Right ventricle myocardium inferior (tissue), 1 donor: Measurements from ENCODE around the gene HSFX3. TPM values are rescaled to one million over a fixed set of nuclear protein-coding genes. Genes with fewer than 3 reads are reported as not detected.
"Not testable (repeated sequence)": the region's sequence is repeated elsewhere in the genome, so short reads cannot be mapped to it uniquely, and the experiment has no call there.

Experiments used
- ATAC-seq: fragments of 200-7000 bp; cut with Tn5 transposase; one replicate; pipeline ENCODE4 v1.9.1; 2020; ENCODE audit warnings: mild to moderate bottlenecking, moderate library complexity
- DNase-seq: peaks from one replicate; pipeline ENCODE4 v3.0.0; 2021; ENCODE audit errors: missing footprints
- intact Hi-C: fragments of 100-400 bp; cut with DNase I; formaldehyde crosslinking; loops from one replicate; pipeline ENCODE4 v1.11.0; 2022
- total RNA-seq: library from RNA; stranded (reverse); fragmentation: NEBNext Ultra II Directional; extraction: Animal tissue kit (Norgen Biotek cat#: 25700); gene quantifications from one replicate; pipeline ENCODE4 v1.2.1, GENCODE V29; 2021
- donor health status: DM: no; HTN: yes; CAD: no; lungs with severe emphysema.

The HSFX3 gene
- total RNA-seq, 1 donor from 2014 or later = not detected

- DNase-seq (peak; percentile 73), ATAC-seq (peak; percentile 55)
- intact Hi-C loops = not testable (repeated sequence)
Measured at GRCh38 chrX:149525389-149525788, 24.3 kb downstream of the HSFX3 start.

DNA sequence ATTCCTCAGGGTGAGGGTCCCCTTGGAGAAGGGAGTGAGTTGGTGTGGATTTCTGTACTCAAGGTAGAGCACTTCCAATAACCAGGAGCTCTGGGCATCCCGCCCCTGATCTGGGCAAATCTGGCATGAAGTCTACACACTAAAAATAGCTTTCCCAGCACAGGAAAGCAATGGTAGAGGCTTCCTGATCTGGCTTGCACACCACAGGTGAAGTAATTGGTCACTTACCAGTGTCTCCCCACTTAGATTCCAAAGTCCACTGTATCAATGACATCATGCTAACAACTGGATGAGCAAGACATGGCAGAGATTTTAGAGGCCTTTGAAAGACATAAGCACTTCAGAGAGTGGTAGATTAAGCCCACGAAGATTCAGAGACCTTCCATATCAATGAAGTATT lies 26.8 kb downstream of the HSFX3 start:
- intact Hi-C loops = no loop called here
- ATAC-seq = no peak
- no peak for DNase-seq

DNA sequence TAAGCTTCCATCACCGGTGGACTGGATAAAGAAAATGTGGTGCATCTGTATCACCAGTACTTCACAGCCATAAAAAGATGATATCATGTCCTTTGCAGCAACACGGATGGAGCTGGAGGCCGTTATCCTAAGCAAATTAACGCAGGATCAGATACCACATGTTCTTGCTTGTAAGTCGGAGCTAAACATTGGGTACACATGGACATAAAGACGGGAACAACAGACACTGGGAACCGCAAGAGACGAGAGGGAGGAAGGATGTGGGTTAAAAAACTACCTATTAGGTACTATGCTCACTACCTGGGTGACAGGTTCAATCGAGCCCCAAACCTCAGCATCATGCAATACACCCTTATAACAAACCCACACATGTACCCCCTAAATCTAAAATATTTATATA lies 28.3 kb downstream of the HSFX3 start:
- DNase-seq = no peak
- intact Hi-C loops = no loop called here
- no peak for ATAC-seq

- DNase-seq, intact Hi-C loops, ATAC-seq: not testable (repeated sequence)
Measured at GRCh38 chrX:149520636-149521277, 29.0 kb downstream of the HSFX3 start.

GRCh38 chrX:149518236-149518635 lies 31.5 kb downstream of the HSFX3 start:
- intact Hi-C loops = no loop called here
- ATAC-seq (no peak), DNase-seq (no peak)

GRCh38 chrX:149517308-149517707 lies 32.4 kb downstream of the HSFX3 start:
- no peak for ATAC-seq
- DNase-seq = no peak
- intact Hi-C loops = no loop called here

- DNase-seq (no peak), ATAC-seq (no peak)
- intact Hi-C loops = no loop called here
Measured at GRCh38 chrX:149516604-149517003, 33.1 kb downstream of the HSFX3 start.

DNA sequence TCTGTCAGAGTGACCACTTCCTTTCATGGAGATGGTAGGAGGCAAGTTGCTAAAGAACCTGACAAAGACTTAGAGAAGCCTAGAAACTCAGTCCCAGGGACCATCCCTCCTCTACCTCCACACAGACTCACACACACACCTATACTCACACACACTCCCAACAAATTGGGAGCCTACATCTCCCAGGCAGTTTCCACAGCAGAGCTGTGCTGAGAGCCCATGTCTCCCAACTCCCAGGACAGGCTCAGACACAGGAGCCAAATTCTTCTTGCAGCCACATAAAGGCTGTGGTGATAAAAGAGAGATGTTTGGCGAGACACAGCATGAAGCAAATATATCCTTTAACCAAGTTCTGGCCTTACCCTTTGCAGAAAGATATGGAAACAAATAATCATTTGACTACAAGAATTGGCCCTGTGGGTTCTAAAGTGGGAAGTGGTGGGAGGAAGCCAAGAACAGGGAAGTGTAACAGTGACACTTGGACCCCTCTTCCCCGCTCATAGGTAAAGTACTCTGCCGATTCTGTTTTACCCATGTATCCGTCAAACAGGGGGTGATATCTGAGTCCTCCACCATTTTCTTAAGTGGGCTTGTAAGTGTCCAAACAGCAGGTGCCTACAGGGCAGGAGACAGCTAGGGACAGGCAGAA lies 33.6 kb downstream of the HSFX3 start:
- intact Hi-C loops = no loop called here
- DNase-seq (no peak), ATAC-seq (no peak)

DNA sequence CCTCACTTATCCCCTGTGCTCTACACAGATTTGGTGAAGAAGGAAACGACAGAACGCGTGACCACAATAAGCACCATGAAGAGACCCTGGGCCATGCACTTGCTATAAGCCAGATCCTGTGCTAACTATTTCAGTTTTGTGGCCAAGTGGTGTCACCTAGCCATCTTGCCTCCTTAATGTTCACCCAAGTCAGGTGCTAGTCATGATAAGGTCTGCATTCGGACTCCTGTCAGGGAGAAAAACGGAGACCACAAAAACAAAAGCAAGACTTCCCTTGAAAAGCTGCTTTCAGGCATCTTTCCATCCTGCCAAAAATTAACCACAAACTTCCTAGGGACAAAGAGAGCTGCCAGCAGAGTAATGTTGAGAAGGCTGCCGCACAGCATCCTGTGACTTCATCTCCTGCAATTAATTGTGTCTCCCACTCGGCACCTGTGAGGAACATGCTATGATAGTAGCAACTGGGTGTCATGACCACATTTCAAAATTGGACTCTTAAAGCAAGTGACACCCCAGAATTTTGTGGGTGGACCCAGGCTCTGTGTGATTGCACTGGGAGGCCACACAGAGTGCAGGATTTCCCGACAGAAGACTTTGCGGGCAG lies 35.8 kb downstream of the HSFX3 start:
- intact Hi-C loops = no loop called here
- no peak for DNase-seq
- no peak for ATAC-seq

DNA sequence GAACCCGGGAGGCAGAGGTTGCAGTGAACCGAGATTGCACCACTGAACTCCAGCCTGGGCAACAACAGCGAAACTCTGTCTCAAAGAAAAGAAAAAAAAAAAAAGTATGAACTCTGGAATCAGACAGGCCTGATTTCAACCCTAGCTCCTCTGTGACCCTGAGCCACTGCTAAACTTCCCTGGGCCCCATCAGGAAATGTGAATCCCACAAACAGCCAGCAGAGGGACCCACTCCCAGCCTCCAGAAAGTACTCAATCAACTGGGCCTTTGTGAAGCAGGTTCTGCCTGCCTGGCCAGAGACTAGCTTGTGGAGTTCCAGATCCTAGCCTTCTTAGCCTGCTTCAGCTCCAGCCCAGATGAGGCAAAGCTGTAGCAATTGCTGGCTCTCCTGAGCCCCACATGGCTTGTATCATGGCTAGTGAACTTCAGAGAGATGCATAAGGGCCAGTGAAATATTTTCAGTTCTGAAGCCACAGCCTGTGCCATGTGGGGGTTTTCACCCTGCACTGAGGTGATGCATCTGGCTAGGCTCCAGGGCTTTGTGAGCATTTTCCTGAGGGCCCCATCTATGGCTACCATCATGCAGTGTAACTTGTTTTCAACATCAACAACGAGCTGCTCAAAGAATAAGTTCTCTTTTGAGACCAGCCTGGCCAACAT lies 37.4 kb downstream of the HSFX3 start:
- DNase-seq = peak; percentile 68
- intact Hi-C loops = no loop called here
- peak; percentile 52 for ATAC-seq

GRCh38 chrX:149511081-149511480 lies 38.6 kb downstream of the HSFX3 start:
- no peak for ATAC-seq
- DNase-seq = no peak
- intact Hi-C loops = no loop called here

- intact Hi-C loops = no loop called here
- no peak for ATAC-seq
- no peak for DNase-seq
Measured at GRCh38 chrX:149510386-149510785, 39.3 kb downstream of the HSFX3 start.

DNA sequence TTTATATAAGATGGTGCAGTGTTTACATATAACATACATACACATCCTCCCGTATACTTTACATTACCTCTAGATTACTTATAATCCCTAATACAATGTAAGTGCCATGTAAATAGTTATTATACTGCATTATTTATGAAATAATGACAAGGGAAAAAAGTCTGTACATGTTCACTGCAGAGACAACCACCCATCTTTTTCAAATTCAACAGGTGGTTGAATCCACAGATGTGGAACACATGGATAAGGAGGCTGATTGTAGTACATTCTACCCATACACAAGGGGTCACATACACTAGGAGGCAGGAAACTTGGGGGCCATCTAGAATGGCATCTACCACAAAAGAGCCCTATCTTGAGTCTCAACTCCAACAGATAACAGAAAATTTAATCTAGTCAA lies 41.3 kb downstream of the HSFX3 start:
- intact Hi-C loops = no loop called here
- no peak for ATAC-seq
- no peak for DNase-seq

DNA sequence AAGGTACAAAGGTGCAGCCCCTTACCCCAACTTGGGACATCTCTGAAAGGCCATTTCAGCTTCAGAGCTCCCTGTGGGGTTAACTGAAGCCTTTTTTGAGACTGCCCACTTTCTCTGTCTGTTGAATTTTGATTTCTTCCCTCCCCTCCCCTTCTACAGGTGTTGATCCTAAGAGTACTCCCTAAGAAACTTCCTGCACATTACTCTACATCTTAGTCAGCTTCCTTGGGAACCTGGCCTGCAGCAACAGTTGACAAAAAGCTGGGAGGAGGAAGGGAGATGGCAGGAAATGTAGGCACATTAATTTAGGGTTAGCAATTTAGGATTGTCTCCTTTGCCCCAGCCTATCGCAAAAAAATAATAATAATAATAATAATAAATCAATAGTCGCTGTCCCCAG lies 43.4 kb downstream of the HSFX3 start:
- no peak for DNase-seq
- ATAC-seq = no peak
- intact Hi-C loops = no loop called here

GRCh38 chrX:149505671-149506070 lies 44.1 kb downstream of the HSFX3 start:
- ATAC-seq (no peak), DNase-seq (no peak)
- intact Hi-C loops = loop anchor here (2.0 kb wide), 1 partner anchor 35 kb away; the partner anchor contains the start of gene EOLA1

DNA sequence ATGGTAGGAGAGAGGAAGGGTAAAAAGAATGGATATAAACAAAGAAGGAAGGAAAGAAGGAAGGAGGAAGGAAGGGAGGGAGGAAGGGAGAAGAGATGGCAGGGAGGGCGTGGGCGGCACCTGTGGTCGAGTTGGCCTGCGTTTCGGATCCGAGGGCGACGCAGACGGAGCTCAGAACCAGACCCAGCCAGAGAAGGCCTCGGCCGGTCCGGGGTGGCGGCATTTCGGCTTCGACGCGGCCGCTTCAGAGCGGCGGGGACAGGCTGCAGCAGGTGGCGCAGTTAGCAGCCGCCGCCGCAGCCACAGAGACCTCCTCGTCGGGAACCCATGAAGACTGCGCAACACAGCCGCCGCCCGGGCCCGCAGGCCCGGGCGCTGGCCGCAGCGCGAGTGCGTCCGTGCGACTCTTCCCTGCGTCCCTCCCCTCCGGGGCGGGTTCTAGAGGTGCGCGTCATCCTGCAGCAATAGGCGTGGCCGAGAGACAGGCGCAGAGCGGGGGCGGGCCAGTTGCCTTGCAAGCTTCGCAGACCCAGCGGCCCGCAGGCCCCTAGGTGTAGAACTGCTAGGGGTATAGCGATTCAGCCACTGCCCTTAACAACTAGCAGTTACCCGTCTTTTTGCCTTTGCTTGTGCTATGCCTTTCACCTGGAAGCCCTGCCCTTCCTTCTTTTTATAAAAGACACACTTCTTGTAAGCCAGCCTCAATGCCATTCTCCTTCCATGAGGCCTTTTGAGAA lies 44.6 kb downstream of the HSFX3 start, which contains the start of gene IDS:
Gene IDS, minus strand, starts transcription at position 392 of the 737 bp plus-strand sequence. Its CDS starts 169 bp downstream, at position 223.
- DNase-seq (peak; percentile 95), ATAC-seq (peak; percentile 98)
- intact Hi-C loops = loop anchor here (2.0 kb wide), 1 partner anchor 36 kb away; the partner anchor contains the start of gene EOLA1

DNA sequence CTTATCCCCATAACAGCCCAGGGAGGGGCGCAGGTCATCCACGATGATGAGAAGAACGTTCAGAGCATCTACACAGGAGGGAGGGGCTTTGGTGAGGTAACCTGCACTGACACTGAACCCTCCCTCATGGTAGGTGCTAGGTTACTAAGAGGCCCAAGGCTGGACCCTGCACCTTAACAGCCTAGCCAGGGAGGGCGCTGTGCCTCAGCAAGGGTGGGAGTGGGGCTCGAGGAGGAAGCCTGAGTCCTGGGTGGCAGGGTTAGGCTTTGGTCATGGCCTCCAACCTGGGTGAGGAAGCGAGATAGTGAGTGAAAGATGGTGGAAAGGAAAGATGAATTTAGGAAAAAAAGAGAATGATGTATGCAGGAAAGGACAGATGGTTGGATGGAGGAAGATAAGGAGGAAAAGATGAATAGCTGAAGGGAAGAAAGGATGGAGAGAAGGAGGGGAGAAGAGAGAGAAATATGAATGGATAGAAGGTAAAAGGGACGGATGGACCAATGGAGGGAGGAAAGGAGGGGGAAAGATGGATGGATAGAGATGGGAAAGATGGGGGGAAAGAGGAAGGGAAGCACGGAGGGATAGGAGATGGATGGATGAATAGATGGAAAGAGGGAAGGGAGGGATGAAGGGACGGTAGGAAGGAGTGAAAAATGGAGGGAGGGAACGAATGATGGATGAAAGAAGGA lies 45.4 kb downstream of the HSFX3 start:
- no peak for DNase-seq
- ATAC-seq = no peak
- intact Hi-C loops = loop anchor here (2.0 kb wide), 1 partner anchor 36 kb away; the partner anchor contains the start of gene EOLA1

DNA sequence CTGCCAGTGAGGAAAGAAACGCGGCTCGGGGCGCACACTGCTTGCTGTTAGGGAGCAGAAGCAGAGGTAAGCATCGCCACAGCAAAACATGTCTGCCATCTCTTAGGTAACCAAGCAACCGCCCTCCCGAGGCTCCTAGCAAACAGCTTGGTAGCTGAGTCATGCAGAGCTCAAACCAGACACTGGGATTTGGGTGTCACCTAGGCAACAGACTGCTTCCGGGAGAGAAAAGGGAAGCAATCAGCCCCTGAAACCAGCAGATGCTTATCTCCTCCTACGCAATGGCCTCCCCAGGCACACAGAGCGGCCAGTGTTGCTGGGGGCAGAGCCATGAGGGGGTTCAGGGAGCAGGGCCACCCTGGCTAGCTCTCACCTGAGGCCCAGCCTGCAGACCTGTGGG lies 46.3 kb downstream of the HSFX3 start:
- intact Hi-C loops = not testable (repeated sequence)
- DNase-seq (peak; percentile 74), ATAC-seq (peak; percentile 42)
